NK-92 treated with Interleukin-12 subunit alpha and Interleukin-12 subunit beta, amount 100 ng/mL, for 24 hours (cell line): ENCODE measurements around the gene CNTNAP2.
"Not testable (repeated sequence)": the region's sequence is repeated elsewhere in the genome, so short reads cannot be mapped to it uniquely, and the experiment has no call there.

Source experiments
- DNase-seq: peaks from one replicate; lab custom pipeline; 2025; lab: John Stamatoyannopoulos, UW

CNTNAP2 gene

DNA sequence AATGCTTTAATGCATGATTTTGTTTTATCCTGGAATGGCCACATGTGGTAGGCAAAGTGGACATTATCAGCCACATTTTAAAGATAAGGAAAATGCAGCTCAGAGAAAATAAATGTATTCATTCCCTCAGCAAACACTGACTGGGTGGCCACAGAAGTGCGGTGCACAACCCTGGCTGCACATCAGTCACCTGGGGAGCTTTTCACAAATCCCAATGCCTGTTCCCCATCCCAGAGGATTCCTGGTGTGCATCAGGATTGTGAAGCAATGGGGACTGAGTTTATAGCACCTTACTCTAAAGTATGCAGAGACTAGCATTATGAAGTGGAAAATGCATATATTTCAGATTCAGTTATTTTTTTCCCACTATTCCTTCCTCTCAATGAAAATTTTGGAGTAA is 2280.5 kb downstream of the CNTNAP2 start:
- DNase-seq: no peak

DNA sequence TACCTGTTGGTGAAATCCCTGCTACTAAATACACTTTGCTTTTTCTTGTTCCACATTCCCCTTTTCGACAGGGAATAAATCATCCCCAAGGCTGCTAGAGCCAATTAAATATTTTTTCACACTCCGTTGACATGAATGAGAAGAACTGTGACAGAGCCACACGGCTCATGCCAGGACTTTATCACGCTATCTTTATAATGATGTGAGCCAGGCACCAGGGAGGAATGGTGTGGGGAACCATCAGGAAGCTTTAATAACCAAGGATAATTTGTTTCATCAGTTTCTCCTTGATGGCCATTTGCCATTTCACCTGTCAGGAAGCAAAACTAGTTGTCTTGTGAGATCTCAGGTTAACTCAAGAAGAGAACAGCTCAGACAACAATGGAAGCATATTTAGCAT is 2280.9 kb downstream of the CNTNAP2 start:
- DNase-seq: no peak

DNA sequence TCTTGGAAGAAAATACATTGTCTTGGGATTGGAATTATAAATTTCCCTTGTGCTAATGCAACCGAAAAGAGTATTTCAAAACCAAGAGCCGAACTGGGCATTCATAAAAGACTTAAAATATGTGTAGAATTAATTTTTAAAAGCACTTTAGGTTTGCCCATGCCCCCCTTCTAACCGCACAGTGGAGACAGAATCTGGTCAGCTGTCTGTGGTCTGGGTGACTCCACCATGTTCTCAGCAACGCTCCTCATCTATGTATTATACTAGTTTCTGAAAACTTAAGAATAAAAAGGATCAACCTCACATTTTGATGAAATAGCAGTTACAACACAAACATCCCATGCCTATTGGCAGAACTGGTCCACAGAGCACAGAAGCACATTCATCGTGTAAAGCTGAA is 2281.4 kb downstream of the CNTNAP2 start:
- DNase-seq: no peak

DNA sequence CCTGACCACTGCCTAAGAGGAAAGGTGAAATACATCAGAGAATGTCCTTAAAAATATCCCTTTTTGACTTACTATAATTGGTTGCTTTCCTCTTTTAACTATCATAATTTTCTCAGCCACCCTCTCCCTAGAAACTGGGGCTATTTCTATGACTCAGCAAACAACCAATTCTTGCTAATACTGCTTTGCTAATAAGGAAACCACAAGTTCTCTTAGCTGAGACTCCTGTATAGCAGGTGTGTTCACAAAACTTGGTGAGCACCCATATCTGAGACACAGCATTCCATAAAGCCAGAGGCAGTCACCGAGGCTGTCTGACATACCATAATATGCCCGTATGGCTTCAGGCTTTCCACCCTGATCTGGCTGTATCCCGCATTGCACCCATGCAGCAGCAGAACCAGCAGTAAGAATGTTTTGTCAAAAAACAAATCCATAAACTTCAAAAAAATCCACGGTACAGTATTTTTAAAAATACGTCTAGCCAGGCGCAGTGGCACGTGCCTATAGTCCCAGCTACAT is 2282.3 kb downstream of the CNTNAP2 start:
- DNase-seq: no peak

- no peak for DNase-seq
Observed at GRCh38 chr7:148400101-148400500, 2283.5 kb downstream of the CNTNAP2 start.

DNA sequence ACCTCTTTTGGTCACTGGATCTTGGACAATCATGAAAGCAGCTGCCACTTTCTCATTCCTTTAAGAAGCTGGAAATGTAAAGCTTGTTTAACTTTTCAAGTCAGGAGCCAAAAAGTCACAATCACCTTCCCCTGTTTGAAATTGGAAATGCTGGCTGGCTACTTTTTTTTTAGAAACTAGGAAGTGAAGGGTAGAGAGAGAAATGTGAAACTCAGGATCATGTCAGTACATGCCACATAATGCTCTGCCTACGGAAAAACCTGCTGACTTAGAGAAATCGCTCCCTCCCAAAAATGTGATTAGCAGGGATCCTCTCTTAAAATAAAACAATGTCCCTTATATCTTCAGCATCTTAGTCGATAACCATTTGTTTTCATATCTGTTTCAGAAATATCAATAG is 2285.6 kb downstream of the CNTNAP2 start:
- DNase-seq: no peak

DNA sequence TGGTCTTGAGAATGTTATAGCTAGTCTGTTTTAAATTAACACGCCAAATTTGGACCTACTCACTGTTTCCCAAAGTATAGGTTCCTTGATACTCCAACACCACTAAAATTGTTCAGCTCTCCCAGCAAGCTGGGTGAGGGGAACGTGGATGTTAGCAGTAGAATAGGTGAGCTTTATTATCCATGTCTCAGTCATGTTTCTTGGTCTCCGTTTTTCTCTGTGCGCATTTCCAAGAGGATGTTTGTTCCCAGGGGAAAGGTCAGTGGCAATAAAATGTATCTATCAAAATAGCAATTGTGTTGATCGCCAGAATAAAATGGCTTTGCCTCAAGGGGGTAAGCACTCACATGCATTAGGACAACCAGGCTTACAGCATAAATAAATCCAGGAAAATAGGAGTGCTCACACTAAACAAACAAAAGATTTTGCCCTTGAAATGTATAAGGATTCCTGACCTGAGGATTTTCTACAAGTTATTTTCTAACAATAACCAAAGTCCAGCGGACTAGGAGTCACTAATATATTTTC is 2286.9 kb downstream of the CNTNAP2 start:
- DNase-seq: no peak

DNA sequence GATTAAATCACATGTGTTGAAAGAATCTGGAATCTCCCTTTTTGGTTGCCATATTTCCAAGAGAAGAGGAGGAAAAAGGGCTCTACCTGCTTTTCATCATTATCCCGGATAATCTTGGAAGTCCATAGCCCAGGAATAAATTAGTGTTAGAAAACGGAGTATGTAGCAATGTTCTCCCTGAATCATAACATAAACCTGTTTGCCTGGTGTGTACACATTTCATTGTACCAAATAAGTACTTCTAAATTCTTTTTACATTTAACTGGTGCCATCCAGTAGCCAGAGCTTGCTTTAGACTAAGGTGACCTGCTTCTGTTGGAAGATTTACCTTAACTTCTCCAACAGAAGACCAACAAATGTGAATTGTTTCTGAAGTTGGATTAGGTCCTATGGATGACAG is 2291.7 kb downstream of the CNTNAP2 start:
- no peak for DNase-seq

DNA sequence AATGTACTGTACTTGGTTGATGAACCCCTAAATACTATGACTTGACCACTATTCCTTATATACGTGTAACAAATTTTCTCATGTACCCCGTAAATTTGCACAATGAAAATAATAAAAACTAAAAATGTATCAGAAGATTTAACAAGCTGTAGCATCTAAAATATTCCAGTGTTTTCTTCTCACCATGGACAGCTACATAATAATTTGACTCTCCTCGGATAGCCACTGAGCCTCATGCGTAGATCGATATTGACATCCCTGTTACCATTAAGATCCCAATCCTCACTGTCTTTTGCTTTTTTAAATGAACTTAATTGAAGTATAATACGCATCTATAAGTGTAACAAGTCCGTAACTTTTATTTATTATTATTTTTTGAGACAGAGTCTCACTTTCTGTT is 2294.3 kb downstream of the CNTNAP2 start:
- no peak for DNase-seq

DNA sequence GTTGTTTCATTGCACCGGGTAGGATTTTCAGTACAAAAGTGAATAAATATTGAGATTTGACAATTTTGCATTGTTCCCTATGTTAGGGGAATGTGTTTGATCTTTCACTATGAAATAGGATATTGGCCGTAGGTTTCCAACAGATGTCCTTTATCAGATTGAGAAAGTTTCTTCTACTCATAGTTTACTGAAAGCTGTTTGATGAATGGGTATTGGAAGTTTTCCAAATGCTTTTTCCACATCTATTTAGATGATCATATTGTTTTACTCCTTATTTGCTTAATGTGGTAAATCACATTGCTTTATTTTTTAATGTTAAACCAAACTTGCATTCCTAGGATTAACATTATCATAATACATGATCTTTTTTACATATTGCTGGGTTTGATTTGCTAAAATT is 2296.1 kb downstream of the CNTNAP2 start:
- no peak for DNase-seq

- no peak for DNase-seq
Observed at GRCh38 chr7:148419856-148420832, 2303.5 kb downstream of the CNTNAP2 start.

- no peak for DNase-seq
Observed at GRCh38 chr7:148422030-148422429, 2305.4 kb downstream of the CNTNAP2 start.

DNA sequence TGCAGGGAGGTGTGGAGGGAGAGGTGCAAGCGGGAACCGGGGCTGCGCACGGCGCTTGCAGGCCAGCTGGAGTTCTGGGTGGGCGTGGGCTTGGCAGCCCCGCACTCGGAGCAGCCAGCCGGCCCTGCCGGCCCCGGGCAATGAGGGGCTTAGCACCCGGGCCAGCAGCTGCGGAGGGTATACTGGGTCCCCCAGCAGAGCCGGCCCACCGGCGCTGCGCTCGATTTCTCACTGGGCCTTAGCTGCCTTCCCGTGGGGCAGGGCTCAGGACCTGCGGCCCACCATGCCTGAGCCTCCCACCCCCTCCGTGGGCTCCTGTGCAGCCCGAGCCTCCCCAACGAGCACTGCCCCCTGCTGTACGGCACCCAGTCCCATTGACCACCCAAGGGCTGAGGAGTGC is 2309.8 kb downstream of the CNTNAP2 start:
- DNase-seq: not testable (repeated sequence)

GRCh38 chr7:148430690-148431089 is 2314.1 kb downstream of the CNTNAP2 start:
- not testable (repeated sequence) for DNase-seq

GRCh38 chr7:148433521-148434180 is 2317.1 kb downstream of the CNTNAP2 start:
- no peak for DNase-seq

- DNase-seq: no peak
Observed at GRCh38 chr7:148434181-148434757, 2317.7 kb downstream of the CNTNAP2 start.

DNA sequence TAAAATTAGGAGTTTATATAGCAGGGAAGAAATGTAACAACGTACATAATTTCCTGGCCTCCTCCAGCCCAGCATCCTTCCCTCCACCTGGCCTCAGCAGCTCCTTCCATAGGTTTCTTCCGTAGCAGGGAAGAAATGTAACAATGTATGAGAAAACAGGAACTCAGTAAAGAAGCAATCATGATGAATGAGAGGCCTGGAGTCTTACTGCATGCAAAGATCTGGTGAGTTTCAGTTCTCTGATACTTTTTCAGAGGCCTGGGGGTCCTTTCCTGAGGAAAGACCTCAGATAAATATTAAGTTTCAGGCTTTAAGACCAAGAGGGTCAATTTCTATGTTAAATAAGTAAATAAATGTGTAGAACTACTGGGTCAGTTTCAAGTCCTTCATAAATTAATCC is 2318.3 kb downstream of the CNTNAP2 start:
- no peak for DNase-seq

- DNase-seq: no peak
Observed at GRCh38 chr7:148435715-148436114, 2319.1 kb downstream of the CNTNAP2 start.

DNA sequence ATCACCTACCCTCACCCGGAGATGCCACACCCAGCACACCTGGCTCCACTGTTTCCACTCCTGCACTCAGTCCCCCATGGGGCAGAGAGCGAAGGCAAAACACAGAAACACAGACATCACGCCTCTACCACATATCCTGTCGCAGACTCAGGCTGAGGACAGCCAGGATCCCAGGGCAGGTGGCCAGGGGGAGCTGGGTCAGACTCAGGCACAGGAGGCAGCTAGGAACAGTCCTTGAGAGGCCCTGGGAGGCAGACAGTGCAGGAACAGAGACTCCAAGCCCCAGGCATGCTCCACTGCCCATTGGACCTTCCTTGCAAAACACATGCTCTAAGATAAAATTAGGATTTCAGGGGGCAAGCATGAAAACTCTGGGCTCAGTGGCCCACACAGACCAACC is 2319.5 kb downstream of the CNTNAP2 start:
- no peak for DNase-seq

DNA sequence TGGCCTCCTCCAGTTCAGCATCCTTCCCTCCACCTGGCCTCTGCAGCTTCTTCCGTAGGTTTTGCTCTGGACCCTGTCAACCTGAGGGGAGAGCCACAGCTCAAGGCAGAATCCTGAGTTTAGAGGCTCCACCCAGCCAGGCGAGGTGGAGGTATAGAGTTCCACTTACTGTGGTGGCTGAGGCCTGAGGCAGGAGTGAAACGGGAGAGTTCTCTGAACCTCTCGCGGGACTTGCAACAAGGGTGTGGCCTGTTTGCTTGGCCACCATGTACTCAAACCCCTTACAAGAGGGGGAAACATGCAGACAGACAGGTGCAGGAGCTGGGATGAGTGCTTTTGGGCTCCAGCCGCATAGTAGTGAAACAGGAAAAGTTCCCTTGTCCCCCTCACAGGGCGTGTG is 2320.0 kb downstream of the CNTNAP2 start:
- no peak for DNase-seq

DNA sequence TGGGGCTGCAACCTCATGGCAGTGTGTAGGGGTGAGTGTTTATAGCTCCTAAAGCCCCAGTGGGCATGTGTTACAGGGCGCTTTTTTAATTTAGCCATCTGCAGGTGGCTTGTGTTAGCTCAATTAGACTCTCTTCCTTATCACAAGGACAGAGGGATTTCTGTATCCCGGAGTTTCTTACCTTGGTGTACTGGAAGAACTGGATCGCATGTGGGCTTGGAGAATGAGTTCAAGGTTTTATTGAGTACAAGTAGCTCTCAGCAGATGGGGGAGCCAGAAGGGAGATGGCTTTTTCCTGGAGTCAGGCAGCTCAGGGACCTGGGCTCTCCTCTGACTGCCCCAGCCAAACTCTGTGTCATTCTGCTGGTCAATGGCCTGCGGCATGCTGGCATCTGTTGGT is 2320.4 kb downstream of the CNTNAP2 start:
- no peak for DNase-seq

GRCh38 chr7:148442141-148442655 is 2325.6 kb downstream of the CNTNAP2 start:
- DNase-seq: no peak
